Hematopoietic multipotent progenitor cell treated with erythropoietin and hydrocortisone succinate and interleukin-3 and kit ligand, for 4 days (in vitro differentiated cells): ENCODE data around the gene EIF2D.
"Not testable (repeated sequence)": the region's sequence is repeated elsewhere in the genome, so short reads cannot be mapped to it uniquely, and the experiment has no call there.

Source experiments
- DNase-seq: peaks from one replicate; pipeline ENCODE4 v3.0.0-alpha.2; 2015

EIF2D gene

GRCh38 chr1:206635080-206635977 is 23.1 kb upstream of the EIF2D start, which contains the start of gene DYRK3:
TSS of gene DYRK3 (plus strand) at chr1:206635536. CDS start at chr1:206635704, 168 bp downstream.
- peak; percentile 96 for DNase-seq

GRCh38 chr1:206634365-206635079 is 22.3 kb upstream of the EIF2D start:
- DNase-seq = peak; percentile 91

- no peak for DNase-seq
Measured at GRCh38 chr1:206633708-206634121, 21.4 kb upstream of the EIF2D start.

- peak; percentile 90 for DNase-seq
Measured at GRCh38 chr1:206631085-206631509, 18.8 kb upstream of the EIF2D start.

- DNase-seq = no peak
Measured at GRCh38 chr1:206628916-206629315, 16.7 kb upstream of the EIF2D start.

GRCh38 chr1:206626396-206626795 is 14.1 kb upstream of the EIF2D start:
- not testable (repeated sequence) for DNase-seq

- DNase-seq = peak; percentile 13
Measured at GRCh38 chr1:206609229-206609991, 2.9 kb downstream of the EIF2D start.

- peak; percentile 74 for DNase-seq
Measured at GRCh38 chr1:206608108-206608698, 4.1 kb downstream of the EIF2D start.

- peak; percentile 77 for DNase-seq
Measured at GRCh38 chr1:206606867-206607266, 5.4 kb downstream of the EIF2D start.

GRCh38 chr1:206604861-206605260 is 7.4 kb downstream of the EIF2D start:
- DNase-seq = no peak

GRCh38 chr1:206600527-206600926 is 11.7 kb downstream of the EIF2D start:
- no peak for DNase-seq

- DNase-seq = no peak
Measured at GRCh38 chr1:206596319-206596666, 16.0 kb downstream of the EIF2D start.

- DNase-seq = no peak
Measured at GRCh38 chr1:206595581-206596318, 16.5 kb downstream of the EIF2D start.

- DNase-seq = no peak
Measured at GRCh38 chr1:206593351-206593925, 18.8 kb downstream of the EIF2D start.

GRCh38 chr1:206591696-206592095 is 20.6 kb downstream of the EIF2D start:
- no peak for DNase-seq

GRCh38 chr1:206591226-206591625 is 21.0 kb downstream of the EIF2D start:
- no peak for DNase-seq

- DNase-seq = peak; percentile 37
Measured at GRCh38 chr1:206590025-206590758, 22.1 kb downstream of the EIF2D start.

- DNase-seq = no peak
Measured at GRCh38 chr1:206589206-206589605, 23.1 kb downstream of the EIF2D start.

- no peak for DNase-seq
Measured at GRCh38 chr1:206588492-206588891, 23.8 kb downstream of the EIF2D start.

- no peak for DNase-seq
Measured at GRCh38 chr1:206587904-206588303, 24.4 kb downstream of the EIF2D start.
